ENCODE measurements around the gene DEPDC5.
A peak's percentile ranks its signal among the peaks of the same experiment; 100 is the strongest.
"Not testable (repeated sequence)": the region's sequence is repeated elsewhere in the genome, so short reads cannot be mapped to it uniquely, and the experiment has no call there.

The DEPDC5 gene

GRCh38 chr22:31753634-31754501, at the start of gene DEPDC5:
Gene DEPDC5 (plus strand): TSS chr22:31754019. CDS start chr22:31754922, 903 bp downstream.
- Mint-ChIP-seq H3K4me1 (peaks cover 41% of the 10 kb centered on the region), H3K27ac (peak within 1 kb of the TSS; percentile 99), H3K27me3 (no peaks in the 10 kb centered on the region), H3K9me3 (no peaks in the 10 kb centered on the region), H3K4me3 (peak within 1 kb of the TSS; percentile 96), H3K36me3 (no peaks in the 10 kb centered on the region)

GRCh38 chr22:31707519-31707918, 46.3 kb upstream of the DEPDC5 start:
- Mint-ChIP-seq H3K27ac (no peak overlapping the region), H3K4me1 (no peaks in the 10 kb centered on the region), H3K9me3 (no peaks in the 10 kb centered on the region), H3K36me3 (peaks cover 12% of the 10 kb centered on the region), H3K27me3 (no peaks in the 10 kb centered on the region), H3K4me3 (no peak overlapping the region)

- not testable (repeated sequence) for H3K27me3 Mint-ChIP-seq, H3K4me1 Mint-ChIP-seq, H3K4me3 Mint-ChIP-seq, H3K9me3 Mint-ChIP-seq, H3K27ac Mint-ChIP-seq
- H3K36me3 Mint-ChIP-seq: peaks cover 20% of the 10 kb centered on the region
These were observed 42.6 kb upstream of the DEPDC5 start for GRCh38 chr22:31711226-31711625.

GRCh38 chr22:31715147-31715778, 38.6 kb upstream of the DEPDC5 start:
- no peaks in the 10 kb centered on the region for H3K9me3 Mint-ChIP-seq
- no peak overlapping the region for H3K27ac Mint-ChIP-seq
- no peak overlapping the region for H3K4me3 Mint-ChIP-seq
- H3K27me3 Mint-ChIP-seq: no peaks in the 10 kb centered on the region
- H3K4me1 Mint-ChIP-seq: peaks cover 5% of the 10 kb centered on the region
- H3K36me3 Mint-ChIP-seq: peaks cover 28% of the 10 kb centered on the region

- Mint-ChIP-seq H3K36me3 (peaks cover 20% of the 10 kb centered on the region), H3K27ac (no peak overlapping the region), H3K4me3 (no peak overlapping the region), H3K9me3 (no peaks in the 10 kb centered on the region), H3K4me1 (peaks cover 4% of the 10 kb centered on the region), H3K27me3 (no peaks in the 10 kb centered on the region)
These were observed 33.9 kb upstream of the DEPDC5 start for GRCh38 chr22:31719850-31720471.

GRCh38 chr22:31723723-31724122, 30.1 kb upstream of the DEPDC5 start:
- H3K4me1 Mint-ChIP-seq: peaks cover 4% of the 10 kb centered on the region
- H3K4me3 Mint-ChIP-seq: no peak overlapping the region
- no peaks in the 10 kb centered on the region for H3K27me3 Mint-ChIP-seq
- no peak overlapping the region for H3K27ac Mint-ChIP-seq
- peaks cover 6% of the 10 kb centered on the region for H3K36me3 Mint-ChIP-seq
- no peaks in the 10 kb centered on the region for H3K9me3 Mint-ChIP-seq

- Mint-ChIP-seq H3K27ac (no peak overlapping the region), H3K4me1 (peaks cover under 1% of the 10 kb centered on the region), H3K27me3 (no peaks in the 10 kb centered on the region), H3K9me3 (no peaks in the 10 kb centered on the region), H3K4me3 (no peak overlapping the region), H3K36me3 (peaks cover 3% of the 10 kb centered on the region)
These were observed 27.1 kb upstream of the DEPDC5 start for GRCh38 chr22:31726692-31727091.

- H3K4me1 Mint-ChIP-seq: peaks cover 10% of the 10 kb centered on the region
- H3K4me3 Mint-ChIP-seq: no peak overlapping the region
- H3K9me3 Mint-ChIP-seq: no peaks in the 10 kb centered on the region
- no peaks in the 10 kb centered on the region for H3K27me3 Mint-ChIP-seq
- H3K36me3 Mint-ChIP-seq: peaks cover 2% of the 10 kb centered on the region
- H3K27ac Mint-ChIP-seq: no peak overlapping the region
These were observed 25.0 kb upstream of the DEPDC5 start for GRCh38 chr22:31728857-31729256.

GRCh38 chr22:31730344-31730711, 23.5 kb upstream of the DEPDC5 start:
- Mint-ChIP-seq H3K27me3 (no peaks in the 10 kb centered on the region), H3K27ac (no peak overlapping the region), H3K4me3 (no peak overlapping the region), H3K9me3 (no peaks in the 10 kb centered on the region), H3K36me3 (peaks cover 2% of the 10 kb centered on the region), H3K4me1 (peaks cover 20% of the 10 kb centered on the region)

GRCh38 chr22:31732089-31732829, 21.6 kb upstream of the DEPDC5 start:
- Mint-ChIP-seq H3K9me3 (no peaks in the 10 kb centered on the region), H3K36me3 (peaks cover 2% of the 10 kb centered on the region), H3K4me3 (no peak overlapping the region), H3K27me3 (no peaks in the 10 kb centered on the region), H3K4me1 (peaks cover 21% of the 10 kb centered on the region), H3K27ac (peak overlapping the region; percentile 15)

GRCh38 chr22:31733580-31734079, 20.2 kb upstream of the DEPDC5 start:
- no peaks in the 10 kb centered on the region for H3K27me3 Mint-ChIP-seq
- H3K36me3 Mint-ChIP-seq: peaks cover 6% of the 10 kb centered on the region
- no peak overlapping the region for H3K4me3 Mint-ChIP-seq
- H3K4me1 Mint-ChIP-seq: peaks cover 34% of the 10 kb centered on the region
- H3K27ac Mint-ChIP-seq: peak overlapping the region; percentile 83
- no peaks in the 10 kb centered on the region for H3K9me3 Mint-ChIP-seq

GRCh38 chr22:31734512-31734911, 19.3 kb upstream of the DEPDC5 start:
- Mint-ChIP-seq H3K9me3 (no peaks in the 10 kb centered on the region), H3K27ac (no peak overlapping the region)

GRCh38 chr22:31736458-31736857, 17.4 kb upstream of the DEPDC5 start:
- no peaks in the 10 kb centered on the region for H3K9me3 Mint-ChIP-seq
- peaks cover 55% of the 10 kb centered on the region for H3K4me1 Mint-ChIP-seq
- H3K4me3 Mint-ChIP-seq: no peak overlapping the region
- peaks cover 6% of the 10 kb centered on the region for H3K36me3 Mint-ChIP-seq
- H3K27ac Mint-ChIP-seq: no peak overlapping the region
- H3K27me3 Mint-ChIP-seq: no peaks in the 10 kb centered on the region

More at GRCh38 chr22:31734512-31734911, 19.3 kb upstream of the DEPDC5 start:
- Mint-ChIP-seq H3K4me3 (no peak overlapping the region), H3K4me1 (peaks cover 43% of the 10 kb centered on the region), H3K27me3 (no peaks in the 10 kb centered on the region), H3K36me3 (peaks cover 6% of the 10 kb centered on the region)

- Mint-ChIP-seq H3K27me3 (no peaks in the 10 kb centered on the region), H3K27ac (peak overlapping the region; percentile 80), H3K4me3 (peak overlapping the region; percentile 28), H3K4me1 (peaks cover 62% of the 10 kb centered on the region), H3K9me3 (no peaks in the 10 kb centered on the region), H3K36me3 (peaks cover 9% of the 10 kb centered on the region)
These were observed 15.9 kb upstream of the DEPDC5 start for GRCh38 chr22:31737932-31738331.

GRCh38 chr22:31738566-31738965, 15.3 kb upstream of the DEPDC5 start:
- Mint-ChIP-seq H3K4me3 (peak overlapping the region; percentile 28), H3K27me3 (no peaks in the 10 kb centered on the region), H3K9me3 (no peaks in the 10 kb centered on the region), H3K27ac (peak overlapping the region; percentile 80), H3K4me1 (peaks cover 60% of the 10 kb centered on the region), H3K36me3 (peaks cover 8% of the 10 kb centered on the region)

Measured in activated naive CD4-positive, alpha-beta T cell treated with anti-CD3 and anti-CD28 coated beads, Interleukin-2, amount 50 U/mL, for 24 hours (primary cell).